NCI-H69 (cell line): ENCODE results near the gene MOAP1.
A peak's percentile ranks its signal among the peaks of the same experiment; 100 is the strongest.
"Not testable (repeated sequence)": the region's sequence is repeated elsewhere in the genome, so short reads cannot be mapped to it uniquely, and the experiment has no call there.

Experiments used
- DNase-seq: peaks from one replicate; lab custom pipeline; 2025; lab: John Stamatoyannopoulos, UW

MOAP1 gene

DNA sequence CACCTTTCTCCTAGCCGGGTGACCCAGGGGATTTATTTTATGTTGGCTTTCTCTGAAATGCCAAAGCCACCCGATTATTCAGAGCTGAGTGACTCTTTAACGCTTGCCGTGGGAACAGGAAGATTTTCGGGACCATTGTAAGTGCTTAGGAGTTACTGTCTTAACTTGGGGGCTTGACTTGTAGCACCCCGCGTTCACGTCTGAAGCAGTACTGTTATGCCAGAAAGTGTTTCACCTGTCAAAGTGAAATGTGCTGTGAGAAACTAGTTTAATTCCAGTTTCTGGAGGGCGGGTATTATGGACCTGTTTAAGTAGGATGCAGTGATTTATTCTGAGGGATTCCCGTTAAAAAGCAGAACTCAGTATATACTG, 638 bp upstream of the MOAP1 start:
- no peak for DNase-seq

DNA sequence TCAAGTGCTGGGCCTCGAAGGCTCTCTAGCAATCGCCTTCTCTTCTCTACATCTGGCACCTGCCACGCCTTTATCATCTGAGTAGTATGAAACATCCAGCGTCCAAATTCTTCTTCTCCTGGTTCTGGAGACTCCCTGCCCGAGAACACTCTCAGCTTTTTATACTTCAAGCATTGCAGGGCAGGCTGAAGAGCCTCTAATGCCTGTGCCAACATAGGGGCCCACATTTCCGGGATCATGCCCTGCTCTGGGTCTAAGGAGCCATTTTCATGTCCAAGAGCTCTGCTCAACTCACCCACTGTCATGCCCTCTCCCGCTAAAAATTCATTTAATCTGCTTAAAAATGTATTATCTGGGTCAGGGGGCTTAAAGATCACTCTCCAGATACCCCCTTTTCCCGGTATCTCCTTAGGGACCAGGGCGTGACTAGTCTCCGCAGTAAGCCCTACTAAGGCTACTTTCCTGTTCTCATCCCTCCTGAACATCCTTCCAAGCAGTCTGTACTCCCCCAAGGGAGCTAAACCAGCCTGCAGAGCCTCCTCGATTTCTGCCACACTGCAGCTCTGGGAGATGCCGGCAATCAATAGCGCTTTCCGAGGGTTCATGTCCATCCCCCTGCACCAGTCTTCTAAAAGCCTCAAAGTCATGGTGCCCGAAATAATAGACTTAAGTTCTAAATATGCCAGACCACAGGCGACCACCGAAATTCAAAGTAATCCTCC, 940 bp downstream of the MOAP1 start:
- peak; percentile 54 for DNase-seq

DNA sequence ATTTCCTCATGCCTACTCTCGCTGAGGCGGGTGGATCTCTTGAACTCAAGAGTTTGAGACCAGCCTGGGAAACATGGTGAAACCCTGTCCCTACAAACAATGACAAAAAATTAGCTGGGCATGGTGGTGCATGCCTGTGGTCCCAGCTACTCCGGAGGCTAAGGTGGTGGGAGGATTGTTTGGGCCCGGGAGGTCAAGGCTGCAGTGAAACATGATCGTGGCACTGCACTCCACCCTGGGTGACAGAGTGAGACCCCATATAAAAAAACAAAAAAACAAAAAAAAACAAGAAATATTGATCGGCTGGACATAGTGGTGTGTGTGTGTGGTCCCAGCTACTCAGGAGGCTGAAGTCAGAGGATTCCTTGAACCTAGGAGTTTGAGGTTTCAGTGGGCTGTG, 9.2 kb downstream of the MOAP1 start:
- no peak for DNase-seq

DNA sequence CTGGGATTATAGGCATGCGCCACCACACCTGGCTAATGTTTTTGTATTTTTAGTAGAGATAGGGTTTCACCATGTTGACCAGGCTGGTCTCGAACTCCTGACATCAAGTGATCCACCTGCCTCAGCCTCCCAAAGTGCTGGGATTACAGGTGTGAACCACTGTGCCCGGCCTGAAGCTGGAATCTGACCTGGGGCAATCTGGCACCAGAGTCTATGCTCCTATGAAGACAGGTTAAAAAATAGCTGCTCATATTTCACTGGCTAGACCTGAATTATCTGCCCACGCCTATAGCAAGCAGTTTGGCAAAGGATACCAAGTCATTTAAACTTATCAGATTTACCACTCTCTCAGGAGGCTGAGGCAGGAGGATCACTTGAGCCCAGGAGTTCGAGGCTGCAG, 10.0 kb downstream of the MOAP1 start:
- DNase-seq, result peak; percentile 13

DNA sequence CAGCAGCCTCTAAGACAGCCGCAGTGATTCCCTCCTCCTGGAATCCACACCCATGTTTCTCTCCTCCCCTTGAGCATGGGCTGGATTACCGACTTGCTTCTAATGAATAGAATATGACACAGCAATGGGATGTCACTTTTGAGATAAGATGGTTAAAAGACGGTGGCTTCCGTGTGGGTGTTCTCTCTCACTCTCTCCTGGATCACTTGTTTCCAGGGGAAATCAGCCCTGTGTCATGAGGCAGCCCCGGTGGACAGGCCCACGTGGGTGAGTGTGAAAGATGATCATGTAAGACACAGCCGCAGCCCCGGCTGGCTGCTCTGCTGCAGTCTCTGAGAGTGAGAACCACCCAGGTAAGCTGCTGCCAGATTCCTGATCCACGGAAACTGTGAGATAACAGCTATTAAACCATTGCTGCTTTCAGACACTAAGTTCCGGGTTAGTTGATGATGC, 10.7 kb downstream of the MOAP1 start:
- peak; percentile 41 for DNase-seq

DNA sequence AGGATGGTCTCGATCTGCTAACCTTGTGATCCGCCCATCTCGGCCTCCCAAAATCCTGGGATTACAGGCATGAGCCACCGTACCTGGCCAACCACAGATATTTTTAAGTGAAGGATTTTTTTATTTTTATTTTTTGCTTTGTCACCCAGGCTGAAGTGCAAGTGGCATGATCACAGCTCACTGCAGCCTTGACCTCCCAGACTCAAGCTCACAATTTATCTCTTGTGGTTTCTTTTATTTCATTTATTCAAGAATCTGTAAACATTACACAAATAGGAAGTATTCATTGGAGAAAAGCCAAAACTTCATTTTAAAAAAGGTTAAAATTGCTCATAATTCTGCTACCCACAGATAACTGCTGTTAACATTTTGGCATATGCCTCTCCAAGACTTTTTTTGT, 13.3 kb downstream of the MOAP1 start:
- no peak for DNase-seq

DNA sequence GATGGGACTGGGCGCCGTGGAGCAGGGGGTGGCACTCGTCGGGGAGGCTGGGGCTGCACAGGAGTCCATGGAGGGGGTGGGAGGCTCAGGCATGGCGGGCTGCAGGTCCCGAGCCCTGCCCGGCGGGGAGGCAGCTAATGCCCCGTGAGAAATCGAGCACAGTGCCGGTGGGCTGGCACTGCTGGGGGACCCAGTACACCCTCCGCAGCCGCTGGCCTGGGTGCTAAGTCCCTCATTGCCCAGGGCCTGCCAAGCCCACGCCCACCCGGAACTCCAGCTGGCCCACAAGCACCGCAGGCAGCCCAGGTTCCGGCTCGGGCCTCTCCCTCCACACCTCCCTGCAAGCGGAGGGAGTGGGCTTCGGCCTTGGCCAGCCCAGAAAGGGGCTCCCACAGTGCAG, 14.6 kb downstream of the MOAP1 start:
- not testable (repeated sequence) for DNase-seq

DNA sequence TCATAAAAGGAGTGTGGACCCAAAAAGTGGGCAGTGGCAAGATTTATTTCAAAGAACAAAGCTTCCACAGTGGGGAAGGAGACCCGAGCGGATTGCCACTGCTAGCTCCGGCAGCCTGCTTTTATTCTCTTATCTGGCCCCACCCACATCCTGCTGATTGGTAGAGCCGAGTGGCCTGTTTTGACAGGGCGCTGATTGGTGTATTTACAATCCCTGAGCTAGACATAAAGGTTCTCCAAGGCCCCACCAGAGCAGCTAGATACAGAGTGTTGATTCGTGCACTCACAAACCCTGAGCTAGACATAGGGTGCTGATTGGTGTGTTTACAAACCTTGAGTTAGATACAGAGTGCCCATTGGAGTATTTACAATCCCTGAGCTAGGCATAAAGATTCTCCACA, 15.1 kb downstream of the MOAP1 start:
- DNase-seq, result not testable (repeated sequence)

DNA sequence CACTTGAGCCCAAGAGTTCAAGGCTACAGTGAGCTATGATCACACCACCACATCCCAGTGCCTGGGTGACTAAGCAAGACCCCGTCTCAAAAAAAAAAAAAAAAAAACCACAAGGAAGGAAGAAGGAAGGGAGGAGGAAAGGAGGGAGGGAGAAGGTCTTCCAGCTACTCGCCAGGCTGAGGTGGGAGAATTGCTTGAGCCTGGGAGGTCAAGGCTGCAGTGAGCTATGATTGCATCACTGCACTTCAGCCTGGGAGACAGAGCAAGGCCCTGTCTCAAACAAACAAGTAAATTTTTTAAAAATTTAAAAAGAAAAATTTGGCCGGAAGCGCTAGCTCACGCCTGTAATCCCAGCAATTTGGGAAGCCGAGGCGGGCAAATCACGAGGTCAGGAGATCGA, 16.1 kb downstream of the MOAP1 start:
- not testable (repeated sequence) for DNase-seq

DNA sequence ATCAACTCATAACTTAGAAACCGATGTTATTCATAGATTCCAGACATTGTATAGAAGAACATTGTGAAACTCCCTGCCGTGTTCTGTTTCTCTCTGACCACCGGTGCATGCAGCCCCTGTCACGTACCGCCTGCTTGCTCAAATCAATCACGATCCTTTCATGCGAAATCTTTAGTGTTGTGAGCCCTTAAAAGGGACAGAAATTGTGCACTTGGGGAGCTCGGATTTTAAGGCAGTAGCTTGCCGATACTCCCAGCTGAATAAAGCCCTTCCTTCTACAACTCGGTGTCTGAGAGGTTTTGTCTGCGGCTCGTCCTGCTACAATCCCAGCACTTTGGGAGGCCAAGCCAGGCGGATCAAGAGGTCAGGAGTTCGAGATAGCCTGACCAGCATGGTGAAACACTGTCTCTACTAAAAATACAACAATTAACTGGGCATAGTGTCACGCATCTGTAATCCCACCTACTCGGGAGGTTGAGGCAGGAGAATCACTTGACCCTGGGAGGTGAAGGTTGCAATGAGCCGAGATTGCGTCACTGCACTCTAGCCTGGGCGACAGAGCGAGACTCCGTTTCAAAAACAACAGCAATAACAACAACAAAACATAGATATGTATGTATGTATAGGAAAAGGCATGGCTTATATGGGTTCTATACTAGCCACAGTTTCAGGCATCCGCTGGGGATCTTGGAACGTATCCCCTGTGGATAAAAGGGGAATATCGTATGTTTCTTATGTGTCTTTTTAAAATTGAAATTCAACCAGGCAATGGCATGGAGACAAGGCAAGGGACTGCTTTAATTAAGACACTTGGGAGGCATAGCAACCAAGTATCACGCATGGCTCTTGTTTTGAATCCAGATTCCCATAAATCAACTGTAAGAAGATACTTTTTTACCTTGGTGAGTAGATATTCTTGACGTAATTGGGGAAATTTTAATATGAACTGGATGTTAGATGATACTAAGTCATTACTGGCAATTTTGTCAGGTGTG, 19.1 kb downstream of the MOAP1 start:
- DNase-seq, result not testable (repeated sequence)

DNA sequence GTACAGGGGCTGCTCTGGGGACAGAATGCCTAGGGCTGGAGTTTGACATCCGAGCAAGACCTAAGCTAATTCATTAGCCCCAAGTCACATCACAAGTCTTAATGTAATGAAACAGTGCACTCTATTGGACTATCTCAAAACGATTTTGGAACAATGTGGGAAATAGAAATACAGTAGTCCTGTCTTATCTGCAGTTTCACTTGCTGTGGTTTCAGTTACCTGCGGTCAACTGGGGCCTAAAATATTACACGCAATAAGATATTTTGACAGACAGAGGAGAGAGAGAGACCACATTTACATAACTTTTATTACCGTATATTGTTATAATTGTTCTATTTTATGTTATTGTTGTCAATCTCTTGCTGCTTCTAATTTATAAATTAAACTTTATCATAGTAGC, 21.1 kb downstream of the MOAP1 start:
- DNase-seq, result peak; percentile 14

DNA sequence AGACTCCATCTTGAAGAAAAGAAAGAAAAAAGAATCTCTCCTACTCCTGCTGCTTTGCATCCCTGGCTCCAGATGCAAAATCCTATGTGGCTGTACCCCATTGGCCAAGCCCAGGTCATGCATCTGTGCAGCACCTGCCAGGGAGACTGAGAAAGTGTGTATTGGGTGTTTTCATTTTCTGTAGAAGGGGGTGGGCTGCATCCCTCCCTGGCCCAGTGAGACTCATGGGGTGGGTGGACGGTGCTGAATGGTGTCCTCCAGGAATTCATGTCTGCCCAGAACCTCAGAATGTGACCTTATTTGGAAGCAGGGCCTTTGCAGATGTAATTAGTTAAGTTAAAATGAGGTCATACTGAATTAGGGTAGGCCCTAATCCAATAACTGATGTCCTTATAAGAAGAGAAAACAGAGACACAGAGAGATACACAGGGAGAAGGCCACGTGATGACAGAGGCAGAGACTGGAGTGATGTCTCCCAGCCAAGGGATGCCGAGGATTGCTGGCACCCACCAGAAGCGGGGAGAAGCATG, 23.2 kb downstream of the MOAP1 start:
- no peak for DNase-seq

DNA sequence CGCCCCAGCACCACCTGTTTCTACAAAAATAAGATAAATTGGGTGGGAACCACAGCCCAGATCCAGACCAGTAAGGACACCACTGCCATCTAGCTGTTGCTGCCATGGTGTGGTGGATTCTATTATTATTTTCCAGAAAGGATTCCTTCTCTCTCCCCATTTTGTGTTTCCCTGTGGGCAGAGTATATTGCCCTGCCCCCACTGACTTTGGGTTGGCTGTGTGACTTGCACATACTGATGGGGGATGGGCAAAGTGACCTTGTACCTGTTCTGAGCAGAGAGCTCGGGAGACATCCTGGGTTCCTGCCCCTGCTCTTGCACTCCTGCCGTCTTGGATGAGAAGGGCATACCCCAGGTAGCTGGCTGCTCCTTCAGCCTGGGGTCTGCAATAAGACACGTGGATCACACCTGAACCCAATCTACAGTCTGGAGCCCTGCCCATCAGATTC, 24.3 kb downstream of the MOAP1 start:
- peak; percentile 80 for DNase-seq

DNA sequence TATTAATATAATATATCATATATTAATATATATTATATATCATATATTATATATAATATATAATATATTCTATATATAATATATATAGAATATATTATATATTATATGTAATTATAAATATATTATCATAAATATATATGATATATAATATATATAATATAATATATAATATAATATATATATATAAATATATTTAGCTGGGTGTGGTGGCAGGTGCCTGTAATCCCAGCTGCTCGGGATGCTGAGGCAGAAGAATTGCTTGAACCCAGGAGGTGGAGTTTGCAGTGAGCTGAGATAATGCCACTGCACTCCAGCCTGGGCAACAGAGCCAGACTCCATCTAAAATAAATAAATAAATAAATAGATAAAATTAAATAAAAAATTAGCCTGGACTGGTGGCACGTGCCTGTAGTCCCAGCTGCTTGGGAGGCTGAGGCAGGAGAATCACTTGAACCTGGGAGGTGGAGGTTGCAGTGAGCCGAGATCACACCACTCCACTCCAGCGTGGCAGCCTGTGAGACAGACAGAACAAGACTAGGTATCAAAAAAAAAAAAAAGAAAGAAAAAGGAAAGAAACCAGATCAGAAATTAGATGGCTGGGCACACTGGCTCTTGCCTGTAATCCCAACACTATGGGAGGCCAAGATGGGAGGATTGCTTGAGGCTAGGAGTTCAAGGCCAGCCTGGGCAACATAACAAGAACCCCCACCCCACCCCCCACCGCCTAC, 24.9 kb downstream of the MOAP1 start:
- DNase-seq, result not testable (repeated sequence)

DNA sequence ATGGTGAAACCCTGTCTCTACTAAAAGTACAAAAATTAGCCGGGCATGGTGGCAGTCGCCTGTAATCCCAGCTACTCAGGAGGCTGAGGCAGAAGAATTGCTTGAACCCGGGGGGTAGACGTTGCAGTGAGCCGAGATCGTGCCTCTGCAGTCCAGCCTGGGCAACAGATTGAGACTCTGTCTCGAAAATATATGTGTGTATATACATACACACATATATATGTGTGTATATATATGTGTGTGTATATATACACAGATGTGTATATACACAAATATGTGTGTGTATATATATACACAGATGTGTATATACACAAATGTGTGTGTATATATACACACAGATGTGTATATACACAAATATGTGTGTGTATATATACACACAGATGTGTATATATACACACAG, 26.3 kb downstream of the MOAP1 start:
- peak; percentile 15 for DNase-seq

DNA sequence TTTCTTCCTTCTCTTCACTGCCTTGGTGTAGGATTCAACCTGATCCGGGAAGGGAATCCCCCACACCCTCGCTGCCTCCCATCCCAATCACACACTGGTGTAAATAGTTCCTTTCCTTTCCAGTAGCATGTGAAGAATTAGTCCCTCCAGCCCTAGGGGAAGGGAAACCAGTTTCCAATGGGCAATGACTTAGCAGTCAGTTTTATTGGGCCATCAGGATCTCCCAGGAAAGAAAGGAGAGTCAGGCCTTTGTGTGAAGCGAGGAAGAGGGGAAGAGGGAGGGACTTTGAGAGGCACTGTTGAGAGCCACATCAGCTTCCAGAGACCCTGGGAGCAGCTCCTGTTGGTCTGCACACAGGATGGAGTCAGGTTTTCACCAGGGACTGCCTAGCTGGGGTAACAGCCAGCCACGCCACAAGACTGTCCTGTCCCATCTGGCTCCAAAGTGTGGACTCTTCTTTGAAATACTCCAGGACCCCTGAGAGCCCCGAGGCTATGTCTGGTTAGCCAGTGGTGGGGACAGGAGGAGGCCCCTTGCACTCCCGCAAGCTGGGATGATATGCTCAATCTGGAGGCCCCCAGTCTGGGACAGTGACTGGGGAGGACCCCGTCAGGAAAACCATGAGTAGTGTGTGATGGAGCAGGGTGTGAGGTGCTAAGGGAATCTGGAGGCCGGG, 27.9 kb downstream of the MOAP1 start:
- no peak for DNase-seq

DNA sequence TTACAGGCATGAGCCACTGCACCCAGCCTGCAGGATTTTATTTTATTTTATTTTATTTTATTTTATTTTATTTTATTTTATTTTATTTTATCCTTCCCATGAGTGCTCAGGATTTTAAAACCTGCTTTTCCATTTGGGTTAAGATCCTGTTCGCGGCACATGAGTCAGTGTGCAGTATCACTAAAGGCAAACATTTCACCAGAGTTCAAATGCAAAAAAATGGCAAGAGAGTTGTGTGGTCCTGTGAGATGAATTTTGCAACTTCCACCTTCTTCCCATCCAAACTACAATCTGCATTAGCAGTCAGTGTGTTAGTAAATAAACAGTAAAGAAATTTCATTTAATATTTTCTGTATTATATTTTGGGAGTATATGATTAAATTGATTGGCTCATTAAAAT, 29.0 kb downstream of the MOAP1 start:
- DNase-seq, result no peak

DNA sequence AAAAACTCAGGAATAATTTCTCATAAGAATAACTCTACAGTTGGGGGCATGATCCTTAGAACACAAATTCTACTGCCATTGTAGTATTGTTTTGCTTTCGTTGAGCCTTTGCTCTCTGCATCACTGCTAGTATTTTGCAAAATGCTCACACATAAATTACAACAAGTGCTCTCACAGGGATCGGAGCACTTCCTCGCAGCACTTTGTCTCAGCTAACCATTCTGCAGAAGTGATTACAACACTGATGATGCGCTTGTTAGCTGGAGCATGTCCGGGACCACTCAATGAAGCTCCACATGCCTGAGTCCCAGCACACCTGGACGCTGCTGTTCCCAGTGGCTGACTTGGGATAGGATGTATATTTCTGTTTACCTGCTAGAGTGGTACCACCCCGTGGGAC, 31.6 kb downstream of the MOAP1 start:
- DNase-seq, result no peak

DNA sequence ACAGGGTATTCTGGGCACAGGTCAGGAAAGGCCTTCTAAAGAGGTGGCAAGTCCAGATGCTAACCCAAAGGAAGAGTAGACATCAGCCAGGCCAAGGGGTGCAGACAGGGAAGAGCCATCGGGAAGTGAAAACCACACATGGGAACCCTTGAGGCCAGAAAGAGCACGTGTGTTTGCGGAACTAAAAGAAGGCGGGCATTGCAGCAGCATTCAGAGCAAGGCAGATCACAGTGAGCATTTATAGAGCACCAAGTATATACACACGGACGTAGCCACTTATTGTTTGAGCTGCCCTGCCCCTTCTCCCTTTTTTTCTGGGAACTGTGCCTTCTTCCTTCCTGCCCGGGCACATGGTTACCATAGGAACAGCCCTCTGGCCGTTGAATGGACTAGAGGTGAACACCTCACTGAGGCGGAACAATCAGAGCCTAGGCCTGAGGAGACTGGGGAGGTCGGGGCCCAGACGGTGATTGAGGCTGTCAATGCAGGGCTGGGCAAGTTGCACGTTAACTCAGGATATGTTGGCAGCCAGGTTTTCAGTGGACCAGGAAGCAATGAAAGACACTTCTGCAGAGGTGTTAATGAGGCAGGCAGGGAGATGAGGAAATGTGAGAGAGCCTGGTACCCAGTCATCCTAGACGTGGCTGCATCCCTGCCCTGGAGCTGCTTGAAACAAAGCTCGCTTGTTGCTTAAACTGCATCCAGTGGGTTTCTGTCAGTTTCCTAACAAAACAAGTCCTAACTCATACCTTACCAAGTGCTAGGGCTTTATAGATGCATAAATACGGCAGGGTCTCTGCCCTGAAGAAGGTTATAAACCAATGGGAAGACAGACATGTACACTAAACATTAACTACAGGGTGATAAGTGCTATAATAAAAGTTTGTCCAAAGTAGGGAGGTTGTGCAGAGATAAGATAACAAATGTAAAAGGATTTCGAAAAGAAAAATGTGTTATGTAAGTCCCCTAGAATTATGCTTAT, 34.2 kb downstream of the MOAP1 start:
- peak; percentile 72 for DNase-seq

DNA sequence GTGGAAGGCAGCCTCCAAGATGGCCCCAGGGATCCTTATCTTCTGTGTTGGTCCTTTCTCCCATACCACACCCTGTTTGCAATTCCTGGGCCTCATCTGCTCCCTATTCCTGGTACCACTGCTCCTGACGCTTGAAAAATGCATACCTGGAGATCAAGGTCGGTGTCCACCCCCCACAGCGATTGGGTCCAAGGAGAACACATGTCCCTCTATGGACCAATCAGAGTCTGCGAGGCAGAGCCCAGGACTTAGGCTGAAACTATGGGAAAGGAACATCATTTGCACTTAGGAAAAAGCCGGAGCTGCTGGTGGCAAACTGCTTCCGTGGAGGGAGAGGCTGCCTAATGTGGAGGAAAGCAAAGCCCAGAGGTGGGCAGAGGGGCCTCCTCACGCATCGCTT, 35.7 kb downstream of the MOAP1 start:
- DNase-seq, result no peak
